ENCODE measurements around the gene IL1A.

DNA sequence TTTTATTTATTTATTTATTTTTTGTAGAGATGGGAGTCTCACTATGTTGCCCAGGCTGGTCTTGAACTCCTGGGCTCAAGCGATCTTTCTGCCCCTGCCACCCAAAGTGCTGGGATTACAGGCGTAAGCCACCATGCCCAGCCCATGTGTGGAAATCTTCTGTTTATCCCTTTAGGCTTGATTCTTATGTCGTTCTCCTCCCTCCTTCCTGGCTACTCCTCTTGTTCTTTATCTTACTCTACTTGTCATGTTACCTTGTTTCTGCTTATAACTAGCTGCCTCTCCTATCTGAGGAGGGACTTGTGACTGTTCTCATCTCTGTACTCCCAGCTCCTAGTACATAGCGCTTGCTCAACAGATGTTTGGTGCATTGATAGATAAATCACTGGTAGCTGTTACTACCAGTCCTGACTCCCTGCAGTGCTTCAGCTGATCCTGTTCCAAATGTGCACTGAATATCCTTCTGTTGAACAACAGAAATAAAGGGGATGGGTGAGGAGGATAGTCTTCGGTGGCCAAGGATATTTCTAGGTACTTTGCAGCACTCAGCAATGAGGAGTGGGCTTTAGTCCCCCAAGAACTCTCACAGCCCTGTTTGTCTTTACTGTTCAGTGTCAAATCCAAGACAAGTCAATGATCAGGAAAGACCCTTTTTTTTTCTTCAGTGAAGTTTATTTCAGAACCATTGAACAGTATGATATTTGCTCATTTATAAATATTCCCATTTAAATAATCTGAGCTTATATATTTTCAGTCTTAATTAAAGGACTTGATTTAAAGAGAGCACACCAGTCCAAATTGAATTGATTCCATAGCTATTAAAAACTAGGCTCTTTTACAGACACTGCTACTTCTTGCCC, 45.0 kb upstream of the IL1A start:
- TF ChIP-seq, protein P1, sequence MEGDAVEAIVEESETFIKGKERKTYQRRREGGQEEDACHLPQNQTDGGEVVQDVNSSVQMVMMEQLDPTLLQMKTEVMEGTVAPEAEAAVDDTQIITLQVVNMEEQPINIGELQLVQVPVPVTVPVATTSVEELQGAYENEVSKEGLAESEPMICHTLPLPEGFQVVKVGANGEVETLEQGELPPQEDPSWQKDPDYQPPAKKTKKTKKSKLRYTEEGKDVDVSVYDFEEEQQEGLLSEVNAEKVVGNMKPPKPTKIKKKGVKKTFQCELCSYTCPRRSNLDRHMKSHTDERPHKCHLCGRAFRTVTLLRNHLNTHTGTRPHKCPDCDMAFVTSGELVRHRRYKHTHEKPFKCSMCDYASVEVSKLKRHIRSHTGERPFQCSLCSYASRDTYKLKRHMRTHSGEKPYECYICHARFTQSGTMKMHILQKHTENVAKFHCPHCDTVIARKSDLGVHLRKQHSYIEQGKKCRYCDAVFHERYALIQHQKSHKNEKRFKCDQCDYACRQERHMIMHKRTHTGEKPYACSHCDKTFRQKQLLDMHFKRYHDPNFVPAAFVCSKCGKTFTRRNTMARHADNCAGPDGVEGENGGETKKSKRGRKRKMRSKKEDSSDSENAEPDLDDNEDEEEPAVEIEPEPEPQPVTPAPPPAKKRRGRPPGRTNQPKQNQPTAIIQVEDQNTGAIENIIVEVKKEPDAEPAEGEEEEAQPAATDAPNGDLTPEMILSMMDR (IDR thresholded peaks at IDR 0.05; ENCODE audit: borderline replicate concordance, extremely low read depth, low read length, poor library complexity, severe bottlenecking): no peak
- TF ChIP-seq EZH2 (IDR thresholded peaks at IDR 0.05; ENCODE audit: borderline replicate concordance, low read depth, low read length, severe bottlenecking): no peak

Measured in DND-41 (cell line).